GM18519 (cell line): Measurements from ENCODE around the gene HDHD5.

ENCODE experiments used
- ATAC-seq: cut with Tn5 transposase; IDR thresholded peaks from one replicate; pipeline ENCODE4 v1.9.1; 2021; ENCODE audit warnings: mild to moderate bottlenecking, moderate library complexity; ENCODE audit not compliant: unreplicated experiment, low FRiP score

The HDHD5 gene

DNA sequence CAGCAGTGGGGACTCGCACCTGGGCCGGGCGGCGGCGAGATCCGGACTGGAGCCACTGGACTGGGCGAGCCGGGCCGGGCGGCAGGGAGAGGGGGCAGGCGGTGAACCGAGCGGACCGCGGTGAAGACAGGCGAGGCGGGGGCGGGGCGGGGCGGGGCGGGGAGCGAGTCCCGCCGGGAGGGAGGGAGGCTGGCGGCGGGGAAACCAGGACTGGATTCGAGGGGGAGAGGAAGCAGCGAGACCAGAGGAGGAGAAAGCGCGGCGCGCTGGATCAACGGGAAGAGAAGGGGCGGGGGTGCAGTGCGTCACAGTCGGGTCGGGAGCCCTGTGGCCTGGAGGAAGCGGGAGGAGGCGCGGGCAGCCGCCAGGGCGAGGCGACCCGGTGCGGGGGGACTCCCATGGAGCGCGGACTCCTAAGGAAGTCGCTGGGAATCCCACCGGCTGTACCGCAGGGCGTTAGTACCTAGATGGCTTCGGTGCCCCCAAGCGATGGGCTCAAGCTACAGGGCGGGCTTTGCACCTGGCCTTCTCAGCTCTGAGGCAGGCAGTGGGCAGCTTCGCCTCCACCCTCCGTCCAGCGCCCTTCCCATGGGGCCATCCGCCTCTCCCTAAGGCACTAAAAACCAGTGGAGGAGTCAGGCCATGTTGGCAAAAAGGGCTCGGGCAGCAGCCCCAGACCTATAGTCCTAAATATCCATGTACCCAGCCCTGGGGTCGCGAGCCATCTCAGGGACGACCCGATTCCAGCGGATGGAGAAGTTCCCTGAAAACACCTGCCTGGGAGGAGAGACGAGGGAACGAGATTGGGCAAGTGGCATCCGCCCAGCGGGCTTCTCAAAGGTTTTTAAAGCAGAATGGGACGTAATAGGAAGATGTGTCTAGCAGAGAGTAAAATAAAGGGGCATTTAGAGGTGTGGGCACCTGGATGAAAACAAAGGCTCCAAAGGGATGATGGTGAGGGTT, 37.6 kb downstream of the HDHD5 start, which contains the start of gene TMEM121B:
Gene TMEM121B, minus strand, starts transcription at position 128 of the 963 bp plus-strand sequence. CDS start 233 bp downstream, outside the sequence.
- no peak for ATAC-seq

- ATAC-seq, result no peak
Observed at GRCh38 chr22:17120711-17121232, 38.3 kb downstream of the HDHD5 start.

- no peak for ATAC-seq
Observed at GRCh38 chr22:17120281-17120680, 38.8 kb downstream of the HDHD5 start.

- ATAC-seq, result no peak
Observed at GRCh38 chr22:17119481-17120202, 39.4 kb downstream of the HDHD5 start.

DNA sequence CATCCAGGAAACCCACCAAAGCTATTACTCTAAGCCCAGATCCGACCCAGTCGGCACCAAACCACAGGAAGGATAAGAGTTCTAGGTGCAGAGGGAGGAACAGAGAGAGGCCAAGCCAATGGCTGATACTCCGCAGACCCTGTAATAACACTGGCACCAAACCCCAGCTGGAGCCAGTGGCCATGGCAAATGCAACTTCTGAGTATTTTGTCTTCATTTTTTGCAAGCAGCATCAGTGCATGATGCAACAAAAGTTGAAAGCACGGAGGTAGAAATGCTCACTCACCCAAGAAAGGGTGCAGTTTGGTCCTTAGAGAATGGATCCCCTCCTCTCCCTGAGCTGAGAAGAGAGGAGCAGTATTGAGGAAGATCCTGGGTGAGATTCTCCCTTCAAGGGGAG, 40.7 kb downstream of the HDHD5 start:
- no peak for ATAC-seq

GRCh38 chr22:17117890-17118289, 41.2 kb downstream of the HDHD5 start:
- no peak for ATAC-seq

GRCh38 chr22:17117400-17117799, 41.7 kb downstream of the HDHD5 start:
- no peak for ATAC-seq

DNA sequence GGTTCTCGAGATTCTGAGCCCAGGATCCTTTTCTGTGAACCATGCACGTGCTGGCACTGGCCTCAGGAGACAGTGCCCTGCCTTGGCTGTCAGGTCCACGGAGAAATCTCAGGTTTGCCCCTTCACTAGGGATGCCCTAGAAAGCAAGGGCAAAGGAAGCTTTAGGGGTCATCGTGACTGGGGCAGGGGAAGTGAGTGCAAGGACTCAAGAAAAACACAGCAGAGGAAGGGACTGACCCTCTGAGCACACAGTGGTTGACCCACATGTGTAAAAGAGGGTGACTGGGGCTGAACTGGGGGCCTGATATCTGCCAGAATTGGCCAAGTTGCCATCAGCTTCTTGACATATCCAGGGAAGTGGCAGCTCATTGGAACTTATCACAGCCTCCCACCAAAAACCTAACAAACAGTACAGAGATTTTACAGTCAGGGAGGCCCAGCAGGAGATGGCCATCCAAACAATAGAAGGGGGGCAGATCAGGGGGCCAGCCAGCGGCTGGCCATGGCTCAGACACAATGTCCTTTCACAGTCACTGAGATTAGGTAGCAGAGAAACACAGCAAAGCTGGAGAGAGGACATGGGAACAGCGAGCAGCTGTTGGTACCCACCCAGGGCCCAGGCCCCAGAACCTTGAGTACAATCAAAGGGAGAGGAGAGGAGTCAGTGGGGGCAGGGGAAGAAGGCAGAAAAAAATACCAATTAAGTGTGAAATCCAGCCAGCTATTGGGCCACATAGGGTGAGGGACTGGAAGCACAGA, 42.3 kb downstream of the HDHD5 start:
- ATAC-seq, result no peak

GRCh38 chr22:17115945-17116565, 43.0 kb downstream of the HDHD5 start:
- ATAC-seq, result no peak

DNA sequence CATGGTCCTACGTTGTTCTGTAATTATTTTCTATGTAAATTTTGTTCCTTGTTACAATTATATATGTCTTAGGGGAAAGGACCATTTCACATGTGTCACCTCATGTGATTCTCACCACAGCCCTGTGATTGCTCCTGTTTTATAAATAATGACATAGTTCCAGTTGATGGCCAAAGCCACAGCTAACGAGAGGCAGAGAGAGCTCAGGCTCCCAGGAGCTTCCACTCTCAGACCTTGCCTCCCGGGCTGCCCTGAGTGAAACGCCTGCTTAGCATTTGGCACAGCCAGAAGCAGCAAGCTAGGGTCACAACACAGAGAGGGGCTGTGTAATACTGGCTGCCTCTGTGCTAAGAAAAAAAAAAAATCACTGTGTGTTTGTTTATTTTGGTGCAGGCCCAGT, 43.8 kb downstream of the HDHD5 start:
- no peak for ATAC-seq

DNA sequence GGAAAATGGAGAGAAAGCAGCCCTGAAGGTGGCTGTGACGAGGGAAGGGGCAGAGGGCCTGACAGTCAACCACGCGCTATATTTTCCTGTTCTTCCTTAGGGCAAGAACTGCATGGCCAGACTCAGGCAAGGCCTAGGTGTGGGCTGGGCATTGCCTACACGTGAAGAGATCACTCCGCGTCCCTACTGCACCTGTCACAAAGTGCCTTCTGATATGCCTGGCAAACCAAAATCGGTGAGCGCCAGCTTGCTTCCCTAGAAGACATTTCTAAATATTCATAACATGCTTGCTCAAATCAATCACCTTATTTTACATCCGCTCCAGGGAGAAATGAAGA, 44.2 kb downstream of the HDHD5 start:
- ATAC-seq, result no peak

DNA sequence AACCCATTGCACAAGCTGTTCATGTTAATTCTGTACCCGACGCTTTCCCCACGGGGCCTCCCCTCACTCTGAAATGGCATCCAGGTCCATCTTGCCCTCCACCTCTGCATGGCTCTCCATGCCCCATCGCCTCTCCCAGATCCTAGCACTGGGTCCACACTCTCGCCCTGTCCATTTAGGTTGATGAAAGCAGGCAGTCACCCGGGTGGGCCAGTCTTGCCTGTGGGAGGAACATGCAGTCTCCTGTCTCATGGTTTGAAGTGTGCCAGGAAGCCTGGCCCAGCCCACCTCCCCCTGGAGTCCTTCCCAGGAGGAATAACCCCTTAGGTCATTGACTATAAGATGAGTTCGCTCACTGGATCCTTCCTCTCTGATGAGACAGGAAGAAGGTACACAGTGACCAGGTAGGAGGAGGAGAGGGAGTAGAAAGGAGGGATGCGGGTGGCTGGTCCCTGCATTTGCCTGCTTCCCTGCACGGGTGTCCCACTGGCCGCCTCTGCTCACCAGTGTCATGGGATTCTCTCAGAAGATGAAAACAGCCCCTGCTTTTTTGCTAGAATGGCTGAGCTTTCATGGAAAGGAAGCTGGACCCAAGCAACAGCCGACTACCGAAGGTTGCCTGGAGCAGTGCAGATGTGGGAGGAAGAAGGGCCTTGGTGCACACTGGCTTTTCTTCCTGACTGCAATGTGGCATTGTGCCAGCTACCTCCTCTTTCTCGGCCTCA, 44.7 kb downstream of the HDHD5 start:
- ATAC-seq, result no peak

DNA sequence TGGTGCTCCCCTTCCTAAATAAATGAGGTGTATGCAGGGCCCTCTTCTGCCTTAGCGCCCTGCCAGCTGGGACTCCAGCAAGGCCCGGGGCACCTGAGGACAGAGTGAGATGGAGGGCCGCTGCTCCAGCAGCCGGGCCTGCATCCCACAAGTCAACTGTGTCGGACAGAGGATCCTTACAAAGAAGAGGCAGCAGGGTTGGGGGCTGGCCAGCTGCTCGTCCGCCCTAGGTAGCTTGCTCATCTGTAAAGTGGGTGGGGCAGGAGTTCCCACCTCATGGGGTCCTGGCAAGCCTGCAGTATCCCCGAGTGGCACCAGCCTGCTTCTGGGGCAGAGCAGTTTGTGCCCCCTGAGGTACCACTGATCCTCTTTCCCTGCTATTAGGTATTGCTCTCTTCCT, 45.5 kb downstream of the HDHD5 start:
- ATAC-seq, result no peak

GRCh38 chr22:17112491-17113042, 46.5 kb downstream of the HDHD5 start:
- no peak for ATAC-seq

GRCh38 chr22:17110791-17111550, 48.1 kb downstream of the HDHD5 start:
- ATAC-seq, result no peak

GRCh38 chr22:17109976-17110375, 49.1 kb downstream of the HDHD5 start:
- ATAC-seq, result no peak

GRCh38 chr22:17109113-17109865, 49.8 kb downstream of the HDHD5 start:
- ATAC-seq, result no peak
